ENCODE data around the gene SH3PXD2B.

SH3PXD2B gene

GRCh38 chr5:172429201-172429940 lies 25.0 kb downstream of the SH3PXD2B start:
- Histone ChIP-seq H3K9me2 (ENCODE audit: low read depth, low read length) (no peaks in the 10 kb centered on the region), H3K9me3 (ENCODE audit: low read length) (no peaks in the 10 kb centered on the region), H4K20me1 (ENCODE audit: insufficient read depth, low read length) (no peaks in the 10 kb centered on the region), H2AFZ (ENCODE audit: low read length) (no peak overlapping the region), H3F3A (ENCODE audit: insufficient read depth, low read length) (no peaks in the 10 kb centered on the region), H3K27me3 (ENCODE audit: insufficient read depth, low read length) (no peaks in the 10 kb centered on the region; the same call in 1 of the 2 replicates), H3K79me2 (ENCODE audit: insufficient read depth, low read length) (no peaks in the 10 kb centered on the region), H3K36me3 (ENCODE audit: insufficient read depth, low read length) (no peaks in the 10 kb centered on the region), H3K4me2 (ENCODE audit: low read length) (no peak overlapping the region), H3K27ac (ENCODE audit: low read depth, low read length, poor library complexity, severe bottlenecking) (no peak overlapping the region), H3K4me3 (ENCODE audit: low read depth, low read length, poor library complexity, severe bottlenecking) (no peak overlapping the region), H3K4me1 (ENCODE audit: insufficient read depth, low read length, severe bottlenecking) (no peaks in the 10 kb centered on the region), H3K9ac (ENCODE audit: low read length) (no peak overlapping the region)
- no peak for TF ChIP-seq EZH2 (IDR thresholded peaks at IDR 0.05; ENCODE audit: borderline replicate concordance, low read length)
- no peak for TF ChIP-seq CTCF (IDR thresholded peaks at IDR 0.05; ENCODE audit: low read length)

- no peak overlapping the region for H3K4me2 ChIP-seq (ENCODE audit: low read length)
- TF ChIP-seq CTCF (IDR thresholded peaks at IDR 0.05; ENCODE audit: low read length) (no peak), EZH2 (IDR thresholded peaks at IDR 0.05; ENCODE audit: borderline replicate concordance, low read length) (no peak)
- no peaks in the 10 kb centered on the region for H3F3A ChIP-seq (ENCODE audit: insufficient read depth, low read length)
- H3K27me3 ChIP-seq (ENCODE audit: insufficient read depth, low read length) = no peaks in the 10 kb centered on the region; the same call in 1 of the 2 replicates
- no peak overlapping the region for H2AFZ ChIP-seq (ENCODE audit: low read length)
- no peaks in the 10 kb centered on the region for H3K79me2 ChIP-seq (ENCODE audit: insufficient read depth, low read length)
- H3K4me1 ChIP-seq (ENCODE audit: insufficient read depth, low read length, severe bottlenecking) = no peaks in the 10 kb centered on the region
- no peaks in the 10 kb centered on the region for H3K36me3 ChIP-seq (ENCODE audit: insufficient read depth, low read length)
- H3K27ac ChIP-seq (ENCODE audit: low read depth, low read length, poor library complexity, severe bottlenecking) = no peak overlapping the region
- no peak overlapping the region for H3K4me3 ChIP-seq (ENCODE audit: low read depth, low read length, poor library complexity, severe bottlenecking)
- no peaks in the 10 kb centered on the region for H3K9me2 ChIP-seq (ENCODE audit: low read depth, low read length)
- H3K9me3 ChIP-seq (ENCODE audit: low read length) = no peaks in the 10 kb centered on the region
- H4K20me1 ChIP-seq (ENCODE audit: insufficient read depth, low read length) = no peaks in the 10 kb centered on the region
- H3K9ac ChIP-seq (ENCODE audit: low read length) = no peak overlapping the region
These were observed 25.8 kb downstream of the SH3PXD2B start for GRCh38 chr5:172428224-172429166.

- H3K79me2 ChIP-seq (ENCODE audit: insufficient read depth, low read length) = no peaks in the 10 kb centered on the region
- H3K9me2 ChIP-seq (ENCODE audit: low read depth, low read length) = no peaks in the 10 kb centered on the region
- H4K20me1 ChIP-seq (ENCODE audit: insufficient read depth, low read length) = no peaks in the 10 kb centered on the region
- H3K4me1 ChIP-seq (ENCODE audit: insufficient read depth, low read length, severe bottlenecking) = no peaks in the 10 kb centered on the region
- H2AFZ ChIP-seq (ENCODE audit: low read length) = no peak overlapping the region
- H3K9me3 ChIP-seq (ENCODE audit: low read length) = no peaks in the 10 kb centered on the region
- H3K4me2 ChIP-seq (ENCODE audit: low read length) = no peak overlapping the region
- H3K27me3 ChIP-seq (ENCODE audit: insufficient read depth, low read length) = no peaks in the 10 kb centered on the region; the same call in 1 of the 2 replicates
- H3K4me3 ChIP-seq (ENCODE audit: low read depth, low read length, poor library complexity, severe bottlenecking) = no peak overlapping the region
- no peaks in the 10 kb centered on the region for H3K36me3 ChIP-seq (ENCODE audit: insufficient read depth, low read length)
- H3F3A ChIP-seq (ENCODE audit: insufficient read depth, low read length) = no peaks in the 10 kb centered on the region
- TF ChIP-seq EZH2 (IDR thresholded peaks at IDR 0.05; ENCODE audit: borderline replicate concordance, low read length) = no peak
- no peak overlapping the region for H3K9ac ChIP-seq (ENCODE audit: low read length)
- no peak overlapping the region for H3K27ac ChIP-seq (ENCODE audit: low read depth, low read length, poor library complexity, severe bottlenecking)
These were observed 27.1 kb downstream of the SH3PXD2B start for GRCh38 chr5:172427202-172427601.

All from OCI-LY1 (cell line).